HG03108 (cell line): Measurements from ENCODE around the gene EYS.
A peak's percentile ranks its signal among the peaks of the same experiment; 100 is the strongest.

Source experiments
- ATAC-seq: cut with Tn5 transposase; IDR thresholded peaks from one replicate; pipeline ENCODE4 v1.9.1; 2021; ENCODE audit warnings: moderate library complexity; ENCODE audit not compliant: unreplicated experiment

Gene EYS

GRCh38 chr6:63716169-63716568 is 1990.9 kb downstream of the EYS start:
- ATAC-seq: no peak

GRCh38 chr6:63714091-63714490 is 1992.9 kb downstream of the EYS start:
- no peak for ATAC-seq

GRCh38 chr6:63713332-63713731 is 1993.7 kb downstream of the EYS start:
- no peak for ATAC-seq

GRCh38 chr6:63709148-63709547 is 1997.9 kb downstream of the EYS start:
- no peak for ATAC-seq

GRCh38 chr6:63708631-63709030 is 1998.4 kb downstream of the EYS start:
- no peak for ATAC-seq

GRCh38 chr6:63706630-63707029 is 2000.4 kb downstream of the EYS start:
- ATAC-seq: no peak

- ATAC-seq: no peak
Observed at GRCh38 chr6:63705707-63706106, 2001.3 kb downstream of the EYS start.

- ATAC-seq: no peak
Observed at GRCh38 chr6:63690221-63690620, 2016.8 kb downstream of the EYS start.

GRCh38 chr6:63689421-63689820 is 2017.6 kb downstream of the EYS start:
- no peak for ATAC-seq

GRCh38 chr6:63685446-63686379 is 2021.3 kb downstream of the EYS start:
- peak; percentile 76 for ATAC-seq

GRCh38 chr6:63683071-63683603 is 2023.9 kb downstream of the EYS start:
- no peak for ATAC-seq

GRCh38 chr6:63677282-63677681 is 2029.7 kb downstream of the EYS start:
- no peak for ATAC-seq

- no peak for ATAC-seq
Observed at GRCh38 chr6:63676412-63677114, 2030.5 kb downstream of the EYS start.

- no peak for ATAC-seq
Observed at GRCh38 chr6:63675138-63675537, 2031.9 kb downstream of the EYS start.

- no peak for ATAC-seq
Observed at GRCh38 chr6:63674635-63675034, 2032.4 kb downstream of the EYS start.

- ATAC-seq: no peak
Observed at GRCh38 chr6:63673692-63674091, 2033.3 kb downstream of the EYS start.

- no peak for ATAC-seq
Observed at GRCh38 chr6:63672582-63673129, 2034.4 kb downstream of the EYS start.

- ATAC-seq: no peak
Observed at GRCh38 chr6:63671098-63671754, 2035.8 kb downstream of the EYS start.
